GM23338 (cell line): Measurements from ENCODE around the gene NOP10. TPM values are rescaled to one million over a fixed set of nuclear protein-coding genes. Genes with fewer than 3 reads are reported as not detected.

ENCODE experiments used
- ATAC-seq: fragments of 200-7000 bp; cut with Tn5 transposase; 3 replicates; pipeline ENCODE4 v1.9.1; 2020
- DNase-seq: peaks from one replicate; pipeline ENCODE4 v3.0.0-alpha.2; 2015; ENCODE audit warnings: low spot score
- H2AFZ ChIP-seq: fragments of 200-600 bp; sonication (generic); 2 replicates; pipeline ENCODE4 v1.8.0; 2016; ENCODE audit warnings: antibody characterized with exemption, mild to moderate bottlenecking, moderate library complexity
- H3F3A ChIP-seq: fragments of 200-600 bp; sonication (generic); replicated peaks from 2 replicates; pipeline ENCODE4 v1.8.0; 2017; ENCODE audit warnings: antibody characterized with exemption, mixed run types, low read depth
- H3K27ac ChIP-seq: fragments of 200-600 bp; sonication (generic); 2 replicates; pipeline ENCODE4 v1.6.1; 2016; ENCODE audit warnings: low read depth
- H3K27me3 ChIP-seq: fragments of 200-600 bp; sonication (generic); 2 replicates; pipeline ENCODE4 v1.8.0; 2016; ENCODE audit warnings: mild to moderate bottlenecking, mixed run types, moderate library complexity; ENCODE audit not compliant: insufficient read depth
- H3K36me3 ChIP-seq: fragments of 200-600 bp; sonication (generic); 2 replicates; pipeline ENCODE4 v1.8.0; 2016; ENCODE audit warnings: mild to moderate bottlenecking; ENCODE audit not compliant: insufficient read depth
- H3K4me1 ChIP-seq: fragments of 200-600 bp; sonication (generic); 2 replicates; pipeline ENCODE4 v1.8.0; 2016; ENCODE audit warnings: mild to moderate bottlenecking, moderate library complexity; ENCODE audit not compliant: insufficient read depth
- H3K4me2 ChIP-seq: fragments of 200-600 bp; sonication (generic); 2 replicates; pipeline ENCODE4 v1.7.1; 2017; ENCODE audit warnings: mixed run types
- H3K4me3 ChIP-seq: fragments of 200-600 bp; sonication (generic); 2 replicates; pipeline ENCODE4 v1.6.1; 2016; ENCODE audit warnings: mixed run types
- H3K79me2 ChIP-seq: fragments of 200-600 bp; sonication (generic); replicated peaks from 2 replicates; pipeline ENCODE4 v1.8.0; 2017; ENCODE audit warnings: mild to moderate bottlenecking; ENCODE audit not compliant: insufficient read depth
- H3K9me2 ChIP-seq: fragments of 200-600 bp; sonication (generic); 2 replicates; pipeline ENCODE4 v1.8.0; 2017; ENCODE audit not compliant: insufficient read depth
- H4K20me1 ChIP-seq: fragments of 200-600 bp; sonication (generic); replicated peaks from 2 replicates; pipeline ENCODE4 v1.8.0; 2017; ENCODE audit warnings: mild to moderate bottlenecking; ENCODE audit not compliant: insufficient read depth
- H3K27ac Mint-ChIP-seq: 2 replicates; pipeline ENCODE4 v1.8.0; 2020; ENCODE audit warnings: inconsistent platforms, mild to moderate bottlenecking, moderate library complexity, mixed read lengths
- H3K27me3 Mint-ChIP-seq: 3 replicates; pipeline ENCODE4 v1.8.0; 2022; ENCODE audit warnings: low read depth, mild to moderate bottlenecking, moderate library complexity, mixed read lengths, inconsistent platforms; ENCODE audit not compliant: insufficient read depth, poor library complexity
- H3K36me3 Mint-ChIP-seq: 3 replicates; pipeline ENCODE4 v1.8.0; 2021; ENCODE audit warnings: low read depth, mild to moderate bottlenecking, inconsistent platforms, moderate library complexity, mixed read lengths
- H3K4me1 Mint-ChIP-seq: 3 replicates; pipeline ENCODE4 v1.8.0; 2020; ENCODE audit warnings: mild to moderate bottlenecking, inconsistent platforms, mixed read lengths
- H3K4me3 Mint-ChIP-seq: 3 replicates; pipeline ENCODE4 v1.8.0; 2021; ENCODE audit warnings: moderate library complexity, mild to moderate bottlenecking, inconsistent platforms, mixed read lengths
- H3K9me3 Mint-ChIP-seq: 3 replicates; pipeline ENCODE4 v1.8.0; 2020; ENCODE audit warnings: moderate library complexity, mild to moderate bottlenecking, inconsistent platforms, mixed read lengths
- EZH2 ChIP-seq: fragments of 200-600 bp; sonication (generic); IDR thresholded peaks from one replicate; pipeline ENCODE4 v1.8.0; 2017; ENCODE audit warnings: antibody characterized with exemption, mild to moderate bottlenecking, low read depth; ENCODE audit not compliant: unreplicated experiment
- EZH2phosphoT487 ChIP-seq: fragments of 200-600 bp; sonication (generic); IDR thresholded peaks from one replicate; pipeline ENCODE4 v1.8.1; 2018; ENCODE audit warnings: antibody characterized with exemption; ENCODE audit not compliant: unreplicated experiment
- JUNB ChIP-seq: IDR thresholded peaks from one replicate; pipeline ENCODE4 v1.6.1; 2016; ENCODE audit warnings: antibody characterized with exemption; ENCODE audit not compliant: unreplicated experiment
- NANOG ChIP-seq: IDR thresholded peaks from 2 replicates; pipeline ENCODE4 v1.6.1; 2016; ENCODE audit warnings: antibody characterized with exemption, borderline replicate concordance
- POLR2AphosphoS5 ChIP-seq: IDR thresholded peaks from 2 replicates; pipeline ENCODE4 v1.6.1; 2016; ENCODE audit warnings: antibody characterized with exemption, low read depth
- ZNF114 ChIP-seq: fragments of 250-450 bp; sonication (Bioruptor Pico); IDR thresholded peaks from 2 replicates; pipeline ENCODE4 v1.5.0; 2020; ENCODE audit warnings: mild to moderate bottlenecking, moderate library complexity
- polyA plus RNA-seq: library from polyadenylated mRNA; unstranded; fragments of >200 nt; fragmentation: Nextera tagmentation; extraction: Ambion mirVana; gene quantifications from 2 replicates; pipeline ENCODE4 v1.2.1, GENCODE V29; 2016
- total RNA-seq: library from RNA; depleted of rRNA; stranded (reverse); fragments of >200 nt; shearing (Covaris generic); gene quantifications from 2 replicates; pipeline ENCODE4 v1.2.3, GENCODE V29; 2014
- TF ChIP-seq, protein P1 (sequence below): fragments of 250-450 bp; sonication (Bioruptor Pico); IDR thresholded peaks from 2 replicates; pipeline ENCODE4 v1.5.0; 2020; ENCODE audit warnings: mild to moderate bottlenecking, moderate library complexity
- TF ChIP-seq, protein P2 (sequence below), 2 experiments: fragments of 200-600 bp in 1 of 2; sonication (generic) in 1 of 2; conservative IDR thresholded peaks; 2 replicates each; pipeline versions ENCODE4 v1.5.1 to v1.6.1; 2016 to 2017; ENCODE audit warnings: antibody characterized with exemption in 2 of 2, low read depth in 2 of 2, mild to moderate bottlenecking in 2 of 2, moderate library complexity in 1 of 2

NOP10 gene
- total and polyA plus RNA-seq, 2 experiments from 2014 or later: 417 to 718 TPM

DNA sequence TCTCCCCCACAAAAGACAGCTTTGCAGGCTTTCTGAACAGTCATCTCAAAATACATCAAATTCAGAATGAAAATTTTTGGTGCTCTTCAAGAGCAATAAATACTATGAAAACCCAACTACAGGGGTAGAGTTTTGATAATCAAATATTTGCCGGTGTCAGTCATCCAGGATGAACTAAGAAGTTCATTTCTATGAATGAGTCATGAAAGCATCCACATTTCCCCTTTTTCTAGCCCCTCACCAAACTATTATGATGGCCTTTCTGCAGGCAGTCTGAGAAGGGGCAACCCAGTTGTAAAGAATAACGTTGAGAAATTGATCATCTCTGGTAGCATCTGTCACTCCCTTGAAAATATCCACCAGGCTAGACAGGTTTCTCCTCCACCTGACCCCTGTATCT lies 27.2 kb upstream of the NOP10 start (continued):
- TF ChIP-seq, protein P1, sequence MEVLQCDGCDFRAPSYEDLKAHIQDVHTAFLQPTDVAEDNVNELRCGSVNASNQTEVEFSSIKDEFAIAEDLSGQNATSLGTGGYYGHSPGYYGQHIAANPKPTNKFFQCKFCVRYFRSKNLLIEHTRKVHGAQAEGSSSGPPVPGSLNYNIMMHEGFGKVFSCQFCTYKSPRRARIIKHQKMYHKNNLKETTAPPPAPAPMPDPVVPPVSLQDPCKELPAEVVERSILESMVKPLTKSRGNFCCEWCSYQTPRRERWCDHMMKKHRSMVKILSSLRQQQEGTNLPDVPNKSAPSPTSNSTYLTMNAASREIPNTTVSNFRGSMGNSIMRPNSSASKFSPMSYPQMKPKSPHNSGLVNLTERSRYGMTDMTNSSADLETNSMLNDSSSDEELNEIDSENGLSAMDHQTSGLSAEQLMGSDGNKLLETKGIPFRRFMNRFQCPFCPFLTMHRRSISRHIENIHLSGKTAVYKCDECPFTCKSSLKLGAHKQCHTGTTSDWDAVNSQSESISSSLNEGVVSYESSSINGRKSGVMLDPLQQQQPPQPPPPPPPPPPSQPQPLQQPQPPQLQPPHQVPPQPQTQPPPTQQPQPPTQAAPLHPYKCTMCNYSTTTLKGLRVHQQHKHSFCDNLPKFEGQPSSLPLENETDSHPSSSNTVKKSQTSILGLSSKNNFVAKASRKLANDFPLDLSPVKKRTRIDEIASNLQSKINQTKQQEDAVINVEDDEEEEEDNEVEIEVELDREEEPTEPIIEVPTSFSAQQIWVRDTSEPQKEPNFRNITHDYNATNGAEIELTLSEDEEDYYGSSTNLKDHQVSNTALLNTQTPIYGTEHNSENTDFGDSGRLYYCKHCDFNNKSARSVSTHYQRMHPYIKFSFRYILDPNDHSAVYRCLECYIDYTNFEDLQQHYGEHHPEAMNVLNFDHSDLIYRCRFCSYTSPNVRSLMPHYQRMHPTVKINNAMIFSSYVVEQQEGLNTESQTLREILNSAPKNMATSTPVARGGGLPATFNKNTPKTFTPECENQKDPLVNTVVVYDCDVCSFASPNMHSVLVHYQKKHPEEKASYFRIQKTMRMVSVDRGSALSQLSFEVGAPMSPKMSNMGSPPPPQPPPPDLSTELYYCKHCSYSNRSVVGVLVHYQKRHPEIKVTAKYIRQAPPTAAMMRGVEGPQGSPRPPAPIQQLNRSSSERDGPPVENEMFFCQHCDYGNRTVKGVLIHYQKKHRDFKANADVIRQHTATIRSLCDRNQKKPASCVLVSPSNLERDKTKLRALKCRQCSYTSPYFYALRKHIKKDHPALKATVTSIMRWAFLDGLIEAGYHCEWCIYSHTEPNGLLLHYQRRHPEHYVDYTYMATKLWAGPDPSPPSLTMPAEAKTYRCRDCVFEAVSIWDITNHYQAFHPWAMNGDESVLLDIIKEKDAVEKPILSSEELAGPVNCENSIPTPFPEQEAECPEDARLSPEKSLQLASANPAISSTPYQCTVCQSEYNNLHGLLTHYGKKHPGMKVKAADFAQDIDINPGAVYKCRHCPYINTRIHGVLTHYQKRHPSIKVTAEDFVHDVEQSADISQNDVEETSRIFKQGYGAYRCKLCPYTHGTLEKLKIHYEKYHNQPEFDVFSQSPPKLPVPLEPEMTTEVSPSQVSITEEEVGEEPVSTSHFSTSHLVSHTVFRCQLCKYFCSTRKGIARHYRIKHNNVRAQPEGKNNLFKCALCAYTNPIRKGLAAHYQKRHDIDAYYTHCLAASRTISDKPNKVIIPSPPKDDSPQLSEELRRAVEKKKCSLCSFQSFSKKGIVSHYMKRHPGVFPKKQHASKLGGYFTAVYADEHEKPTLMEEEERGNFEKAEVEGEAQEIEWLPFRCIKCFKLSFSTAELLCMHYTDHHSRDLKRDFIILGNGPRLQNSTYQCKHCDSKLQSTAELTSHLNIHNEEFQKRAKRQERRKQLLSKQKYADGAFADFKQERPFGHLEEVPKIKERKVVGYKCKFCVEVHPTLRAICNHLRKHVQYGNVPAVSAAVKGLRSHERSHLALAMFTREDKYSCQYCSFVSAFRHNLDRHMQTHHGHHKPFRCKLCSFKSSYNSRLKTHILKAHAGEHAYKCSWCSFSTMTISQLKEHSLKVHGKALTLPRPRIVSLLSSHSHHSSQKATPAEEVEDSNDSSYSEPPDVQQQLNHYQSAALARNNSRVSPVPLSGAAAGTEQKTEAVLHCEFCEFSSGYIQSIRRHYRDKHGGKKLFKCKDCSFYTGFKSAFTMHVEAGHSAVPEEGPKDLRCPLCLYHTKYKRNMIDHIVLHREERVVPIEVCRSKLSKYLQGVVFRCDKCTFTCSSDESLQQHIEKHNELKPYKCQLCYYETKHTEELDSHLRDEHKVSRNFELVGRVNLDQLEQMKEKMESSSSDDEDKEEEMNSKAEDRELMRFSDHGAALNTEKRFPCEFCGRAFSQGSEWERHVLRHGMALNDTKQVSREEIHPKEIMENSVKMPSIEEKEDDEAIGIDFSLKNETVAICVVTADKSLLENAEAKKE: no peak
- TF ChIP-seq EZH2phosphoT487: no peak
- no peak for TF ChIP-seq POLR2AphosphoS5

DNA sequence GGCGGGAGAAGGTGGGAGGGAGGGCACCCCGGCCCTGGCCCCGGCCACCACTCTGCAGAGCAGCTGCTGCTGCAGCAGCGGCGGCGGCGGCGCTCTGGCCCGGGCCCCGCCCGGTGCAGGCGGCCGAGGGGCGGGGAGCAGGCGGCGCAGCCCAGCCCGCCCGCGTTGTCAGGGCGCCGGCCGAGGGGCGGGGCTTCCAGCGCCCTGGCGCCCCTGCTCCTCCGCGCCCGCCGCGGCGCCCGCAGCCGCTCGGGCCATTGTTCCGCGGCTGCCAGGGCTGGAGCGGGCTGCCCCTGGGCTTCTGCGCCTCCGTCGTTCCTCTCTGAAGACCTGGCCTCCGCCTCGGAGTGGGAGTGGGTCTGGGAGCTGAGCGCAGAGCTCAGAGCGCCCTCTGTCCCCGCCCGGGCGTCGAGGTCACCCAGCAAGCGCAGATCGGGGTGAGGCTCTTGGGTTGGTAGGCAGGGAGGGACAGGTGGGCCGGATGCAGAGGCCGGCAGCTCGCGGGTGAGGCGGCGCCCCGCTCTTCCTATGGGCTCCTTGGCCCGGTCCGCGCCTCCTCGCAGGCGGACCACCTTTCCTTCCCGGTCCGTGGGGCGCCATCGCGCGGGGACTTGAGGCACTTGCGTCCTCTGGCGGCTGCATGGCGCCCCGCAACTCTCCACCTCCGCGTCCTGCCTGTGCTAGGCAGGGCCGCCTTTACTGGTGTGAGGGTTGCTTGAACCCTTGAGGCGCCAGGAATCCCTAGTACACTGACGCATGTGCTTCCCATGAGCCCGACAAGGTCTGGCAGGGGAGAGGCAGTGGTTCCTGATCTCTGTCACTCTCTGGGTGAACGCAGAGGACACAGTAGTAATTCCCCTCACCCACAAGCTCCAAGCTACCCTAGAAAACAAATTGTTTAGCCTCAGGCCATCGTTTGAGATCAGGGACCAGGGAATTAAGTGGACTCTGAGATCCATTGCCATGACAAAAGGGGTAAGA lies 24.5 kb upstream of the NOP10 start, which contains the start of gene LPCAT4:
LPCAT4 (minus strand) TSS at position 96 of the 981 bp plus-strand sequence. CDS start 96 bp downstream, outside the sequence.
- H3K79me2 ChIP-seq: peaks cover 23% of the 10 kb centered on the region
- peak within 1 kb of the TSS; percentile 98 for H3K4me2 ChIP-seq
- H3F3A ChIP-seq: peaks cover 11% of the 10 kb centered on the region; the same call in 1 of the 2 replicates
- peaks cover 4% of the 10 kb centered on the region for H3K36me3 ChIP-seq
- Mint-ChIP-seq H3K4me1 (peaks cover 17% of the 10 kb centered on the region), H3K27me3 (peaks cover 22% of the 10 kb centered on the region), H3K9me3 (peaks cover 6% of the 10 kb centered on the region; the same call in 2 of the 3 replicates), H3K4me3 (peak within 1 kb of the TSS; percentile 97), H3K27ac (peak within 1 kb of the TSS; percentile 98), H3K36me3 (peaks cover 30% of the 10 kb centered on the region)
- peak within 1 kb of the TSS; percentile 94 for H2AFZ ChIP-seq
- peak within 1 kb of the TSS; percentile 99 for H3K27ac ChIP-seq
- no peaks in the 10 kb centered on the region for H3K27me3 ChIP-seq
- ATAC-seq (peak; percentile 74), DNase-seq (peak; percentile 89)
- peaks cover 17% of the 10 kb centered on the region for H3K4me1 ChIP-seq
- H3K9me2 ChIP-seq: no peaks in the 10 kb centered on the region
- peaks cover 20% of the 10 kb centered on the region for H4K20me1 ChIP-seq
- H3K4me3 ChIP-seq: peak within 1 kb of the TSS; percentile 93
- TF ChIP-seq EZH2 (no peak), JUNB (no peak), ZNF114 (CRISPR knock-in tag) (no peak), POLR2AphosphoS5 (peak; percentile 51), NANOG (no peak)
- TF ChIP-seq, protein P2, sequence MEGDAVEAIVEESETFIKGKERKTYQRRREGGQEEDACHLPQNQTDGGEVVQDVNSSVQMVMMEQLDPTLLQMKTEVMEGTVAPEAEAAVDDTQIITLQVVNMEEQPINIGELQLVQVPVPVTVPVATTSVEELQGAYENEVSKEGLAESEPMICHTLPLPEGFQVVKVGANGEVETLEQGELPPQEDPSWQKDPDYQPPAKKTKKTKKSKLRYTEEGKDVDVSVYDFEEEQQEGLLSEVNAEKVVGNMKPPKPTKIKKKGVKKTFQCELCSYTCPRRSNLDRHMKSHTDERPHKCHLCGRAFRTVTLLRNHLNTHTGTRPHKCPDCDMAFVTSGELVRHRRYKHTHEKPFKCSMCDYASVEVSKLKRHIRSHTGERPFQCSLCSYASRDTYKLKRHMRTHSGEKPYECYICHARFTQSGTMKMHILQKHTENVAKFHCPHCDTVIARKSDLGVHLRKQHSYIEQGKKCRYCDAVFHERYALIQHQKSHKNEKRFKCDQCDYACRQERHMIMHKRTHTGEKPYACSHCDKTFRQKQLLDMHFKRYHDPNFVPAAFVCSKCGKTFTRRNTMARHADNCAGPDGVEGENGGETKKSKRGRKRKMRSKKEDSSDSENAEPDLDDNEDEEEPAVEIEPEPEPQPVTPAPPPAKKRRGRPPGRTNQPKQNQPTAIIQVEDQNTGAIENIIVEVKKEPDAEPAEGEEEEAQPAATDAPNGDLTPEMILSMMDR (conservative IDR thresholded peaks at IDR 0.05; ENCODE audit: low read depth in 2 of 2): peak; percentile 63 to 81
